Measurements from ENCODE around the gene ZACN.

The ZACN gene

GRCh38 chr17:76115138-76115754 is 36.3 kb downstream of the ZACN start:
- Histone ChIP-seq H3K27ac (ENCODE audit: low read depth, low read length) (no peak overlapping the region), H3K4me3 (ENCODE audit: low read length) (no peak overlapping the region), H3F3A (ENCODE audit: control insufficient read depth, insufficient read depth) (no peaks in the 10 kb centered on the region), H3K36me3 (ENCODE audit: control insufficient read depth, low read length) (no peaks in the 10 kb centered on the region), H3K79me2 (ENCODE audit: control insufficient read depth, low read length) (no peaks in the 10 kb centered on the region), H3K4me1 (ENCODE audit: control insufficient read depth, low read length) (no peaks in the 10 kb centered on the region), H4K20me1 (ENCODE audit: control insufficient read depth, insufficient read depth, low read depth, low read length) (no peaks in the 10 kb centered on the region), H3K4me2 (ENCODE audit: low read length) (no peak overlapping the region), H3K9me2 (replicated peaks; ENCODE audit: control insufficient read depth, low read length) (no peaks in the 10 kb centered on the region), H3K27me3 (ENCODE audit: control insufficient read depth, low read length) (0 out of 2 replicates have a peak, but pooled peaks cover 3% of the 10 kb centered on the region), H3K9me3 (ENCODE audit: control insufficient read depth, insufficient read depth, low read length) (no peaks in the 10 kb centered on the region)
- no peak for TF ChIP-seq CTCF (IDR thresholded peaks at IDR 0.05; ENCODE audit: low read depth, low read length, poor library complexity, severe bottlenecking)
- TF ChIP-seq EZH2phosphoT487 (IDR thresholded peaks at IDR 0.05; ENCODE audit: borderline replicate concordance, low read length), result no peak

GRCh38 chr17:76119409-76120371 is 40.7 kb downstream of the ZACN start:
- Histone ChIP-seq H3K9me2 (replicated peaks; ENCODE audit: control insufficient read depth, low read length) (no peaks in the 10 kb centered on the region), H3F3A (ENCODE audit: control insufficient read depth, insufficient read depth) (no peaks in the 10 kb centered on the region), H4K20me1 (ENCODE audit: control insufficient read depth, insufficient read depth, low read depth, low read length) (no peaks in the 10 kb centered on the region), H3K79me2 (ENCODE audit: control insufficient read depth, low read length) (no peaks in the 10 kb centered on the region), H3K9me3 (ENCODE audit: control insufficient read depth, insufficient read depth, low read length) (no peaks in the 10 kb centered on the region), H3K4me2 (ENCODE audit: low read length) (no peak overlapping the region), H3K4me3 (ENCODE audit: low read length) (no peak overlapping the region), H3K27ac (ENCODE audit: low read depth, low read length) (no peak overlapping the region), H3K36me3 (ENCODE audit: control insufficient read depth, low read length) (no peaks in the 10 kb centered on the region), H3K27me3 (ENCODE audit: control insufficient read depth, low read length) (no peaks in the 10 kb centered on the region), H3K4me1 (ENCODE audit: control insufficient read depth, low read length) (peaks cover 18% of the 10 kb centered on the region)
- TF ChIP-seq CTCF (IDR thresholded peaks at IDR 0.05; ENCODE audit: low read depth, low read length, poor library complexity, severe bottlenecking), result no peak
- TF ChIP-seq EZH2phosphoT487 (IDR thresholded peaks at IDR 0.05; ENCODE audit: borderline replicate concordance, low read length), result no peak

- Histone ChIP-seq H4K20me1 (ENCODE audit: control insufficient read depth, insufficient read depth, low read depth, low read length) (no peaks in the 10 kb centered on the region), H3K9me3 (ENCODE audit: control insufficient read depth, insufficient read depth, low read length) (no peaks in the 10 kb centered on the region), H3K4me3 (ENCODE audit: low read length) (no peak overlapping the region), H3K79me2 (ENCODE audit: control insufficient read depth, low read length) (no peaks in the 10 kb centered on the region), H3K36me3 (ENCODE audit: control insufficient read depth, low read length) (no peaks in the 10 kb centered on the region), H3K4me1 (ENCODE audit: control insufficient read depth, low read length) (peaks cover 18% of the 10 kb centered on the region), H3K27me3 (ENCODE audit: control insufficient read depth, low read length) (no peaks in the 10 kb centered on the region), H3F3A (ENCODE audit: control insufficient read depth, insufficient read depth) (no peaks in the 10 kb centered on the region), H3K4me2 (ENCODE audit: low read length) (no peak overlapping the region), H3K9me2 (replicated peaks; ENCODE audit: control insufficient read depth, low read length) (no peaks in the 10 kb centered on the region), H3K27ac (ENCODE audit: low read depth, low read length) (no peak overlapping the region)
- TF ChIP-seq EZH2phosphoT487 (IDR thresholded peaks at IDR 0.05; ENCODE audit: borderline replicate concordance, low read length) (no peak), CTCF (IDR thresholded peaks at IDR 0.05; ENCODE audit: low read depth, low read length, poor library complexity, severe bottlenecking) (no peak)
These were observed 41.7 kb downstream of the ZACN start for GRCh38 chr17:76120658-76121008.

Data from DOHH2 (cell line).